Measurements from ENCODE around the gene SHQ1.

Gene SHQ1

GRCh38 chr3:72847282-72847681 is 963 bp downstream of the SHQ1 start:
- TF ChIP-seq CTCF (conservative IDR thresholded peaks at IDR 0.05; ENCODE audit: low read length), result no peak
- peak overlapping the region; percentile 96 for H3K4me3 ChIP-seq (ENCODE audit: low read length)
- no peak for DNase-seq (ENCODE audit: low read depth)

- no peak for TF ChIP-seq CTCF (conservative IDR thresholded peaks at IDR 0.05; ENCODE audit: low read length)
- H3K4me3 ChIP-seq (ENCODE audit: low read length), result no peak overlapping the region
- DNase-seq (ENCODE audit: low read depth), result no peak
These were observed 2.1 kb downstream of the SHQ1 start for GRCh38 chr3:72846166-72846565.

DNA sequence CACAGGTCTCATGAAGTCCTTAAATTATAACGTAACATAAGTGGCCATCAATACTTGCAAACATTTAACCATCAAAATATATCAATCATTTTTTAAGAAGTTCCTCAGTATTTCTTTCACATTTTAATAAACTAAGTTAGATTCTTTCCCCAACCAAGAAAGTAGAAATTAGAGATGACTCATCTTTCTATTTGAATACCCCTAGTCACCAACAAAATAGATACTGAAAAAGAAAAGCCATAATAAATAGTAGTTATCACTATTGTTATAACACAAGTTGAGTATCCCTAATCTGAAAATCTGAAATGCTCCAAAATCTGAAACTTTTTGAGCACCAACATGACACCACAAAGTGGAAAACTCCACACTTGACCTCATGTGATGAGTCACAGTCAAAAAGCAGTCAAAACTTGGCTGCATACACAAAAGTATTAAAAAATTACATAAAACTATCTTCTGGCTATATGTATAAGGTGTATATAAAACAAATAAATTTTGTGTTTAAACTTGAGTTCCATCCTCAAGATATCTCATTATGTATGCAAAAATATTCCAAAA is 3.7 kb downstream of the SHQ1 start:
- TF ChIP-seq CTCF (conservative IDR thresholded peaks at IDR 0.05; ENCODE audit: low read length), result no peak
- no peak overlapping the region for H3K4me3 ChIP-seq (ENCODE audit: low read length)
- DNase-seq (ENCODE audit: low read depth), result peak; percentile 15

- DNase-seq (ENCODE audit: low read depth), result no peak
- no peak overlapping the region for H3K4me3 ChIP-seq (ENCODE audit: low read length)
- no peak for TF ChIP-seq CTCF (conservative IDR thresholded peaks at IDR 0.05; ENCODE audit: low read length)
These were observed 9.2 kb downstream of the SHQ1 start for GRCh38 chr3:72839057-72839456.

GRCh38 chr3:72836923-72837322 is 11.3 kb downstream of the SHQ1 start:
- peak; percentile 66 for DNase-seq (ENCODE audit: low read depth)
- H3K4me3 ChIP-seq (ENCODE audit: low read length), result no peak overlapping the region
- no peak for TF ChIP-seq CTCF (conservative IDR thresholded peaks at IDR 0.05; ENCODE audit: low read length)

GRCh38 chr3:72836416-72836815 is 11.8 kb downstream of the SHQ1 start:
- no peak for TF ChIP-seq CTCF (conservative IDR thresholded peaks at IDR 0.05; ENCODE audit: low read length)
- no peak for DNase-seq (ENCODE audit: low read depth)
- H3K4me3 ChIP-seq (ENCODE audit: low read length), result no peak overlapping the region

DNA sequence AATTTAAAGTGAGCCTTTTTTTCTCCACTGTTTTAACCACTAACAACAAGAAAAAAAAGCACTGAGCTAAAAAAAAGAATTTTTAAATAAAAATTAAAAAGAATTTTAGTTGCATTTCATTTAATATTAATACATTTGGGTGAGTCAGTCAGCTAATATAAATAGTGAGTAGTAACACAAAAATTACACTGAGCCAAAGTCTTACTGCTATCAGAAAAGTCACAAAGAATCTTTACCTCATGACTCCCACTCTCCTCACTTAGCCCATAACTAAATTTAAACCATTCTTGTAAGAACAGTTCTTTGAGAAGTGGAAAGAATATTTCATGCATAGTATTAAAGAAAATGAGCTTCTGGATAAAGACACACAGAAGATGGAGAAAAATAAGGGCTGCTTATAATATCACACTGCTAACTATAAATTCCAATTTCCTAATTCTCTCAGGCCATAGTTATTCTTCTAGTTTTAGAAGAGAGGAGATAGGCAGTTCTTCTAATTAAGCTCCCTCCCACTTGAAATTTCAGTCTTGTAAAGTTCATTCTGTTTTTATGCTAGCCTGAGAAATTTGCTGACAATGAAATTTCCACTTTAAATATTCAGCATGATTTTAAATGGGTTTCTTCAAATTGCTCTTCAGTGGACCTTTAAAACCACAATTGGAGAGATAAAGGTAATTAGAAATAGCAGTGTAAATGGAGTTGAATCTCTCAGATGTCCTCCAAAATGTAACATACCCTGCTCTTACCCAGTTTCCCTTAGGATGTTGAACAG is 17.6 kb downstream of the SHQ1 start:
- H3K4me3 ChIP-seq (ENCODE audit: low read length), result no peak overlapping the region
- no peak for TF ChIP-seq CTCF (conservative IDR thresholded peaks at IDR 0.05; ENCODE audit: low read length)
- peak; percentile 45 for DNase-seq (ENCODE audit: low read depth)

Measured in AG10803 (cell line).